ENCODE data around the gene KCNIP3. TPM values are rescaled to one million over a fixed set of nuclear protein-coding genes. Genes with fewer than 3 reads are reported as not detected.

The KCNIP3 gene
- total RNA-seq, 4 donors from 2014 or later, result 0.15 to 7.4 (median 2.3) TPM

DNA sequence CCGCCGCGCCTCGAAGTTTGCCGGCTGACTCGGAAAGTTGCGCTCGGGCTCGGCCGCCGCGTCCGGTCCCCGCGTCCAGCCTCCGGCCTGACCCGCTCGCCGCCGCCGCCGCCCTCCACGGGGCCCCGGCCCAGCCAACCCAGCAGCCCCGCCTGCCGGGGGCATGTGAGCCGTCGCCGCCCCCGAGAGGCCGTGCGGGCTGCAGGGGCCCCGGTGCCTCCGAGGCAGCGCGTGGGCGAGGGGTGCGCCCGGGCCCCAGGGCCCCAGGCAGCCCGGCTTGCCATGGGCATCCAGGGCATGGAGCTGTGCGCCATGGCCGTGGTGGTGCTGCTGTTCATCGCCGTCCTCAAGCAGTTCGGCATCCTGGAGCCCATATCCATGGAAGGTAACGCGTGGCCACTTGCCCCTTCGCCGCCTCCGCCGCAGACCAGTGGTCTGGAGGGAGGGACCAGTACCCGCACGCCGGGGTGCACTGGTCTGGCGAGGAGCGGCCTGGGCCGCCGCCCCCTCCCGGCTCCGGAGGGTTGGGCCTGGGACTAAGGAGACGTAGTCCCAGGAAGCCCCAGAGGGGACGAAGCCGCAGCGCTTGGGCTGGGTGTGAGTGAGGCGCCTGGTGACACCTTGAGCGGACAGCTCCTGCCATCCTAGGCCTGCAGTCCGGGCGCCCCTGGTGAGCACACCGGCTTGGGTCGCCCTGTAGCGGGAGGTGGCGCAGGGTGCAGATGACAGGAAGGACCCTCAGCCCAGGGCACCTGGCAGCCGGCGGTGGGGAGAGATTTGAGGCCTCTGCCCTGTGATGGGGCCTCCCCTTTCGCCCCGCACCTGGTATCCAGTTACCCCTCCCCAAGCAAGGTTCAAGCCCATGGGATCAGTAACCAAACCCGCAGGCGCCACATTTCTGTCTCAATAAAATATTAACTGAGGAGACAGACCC lies 49.9 kb downstream of the KCNIP3 start:
- H3K9me3 ChIP-seq, result no peaks in the 10 kb centered on the region
- TF ChIP-seq CTCF (IDR thresholded peaks at IDR 0.05) (no peak), POLR2A (IDR thresholded peaks at IDR 0.05) (no peak)
- intact Hi-C loops (cut with DNase I), result no loop called here
- H3K27me3 ChIP-seq, result peaks cover 0 to 69% (median 0%) of the 10 kb centered on the region in 4 donors
- peaks cover 13 to 36% (median 13%) of the 10 kb centered on the region in 3 donors for H3K4me1 ChIP-seq
- peak overlapping the region; percentile 17 to 78 (median 68) for H3K4me3 ChIP-seq
- DNase-seq, result no peak
- H3K27ac ChIP-seq, result peak overlapping the region in 3 of 4 donors; percentile 11 to 86 (median 74)
- WGBS, 2 donors, result 90 to 93% methylated on average over 2 to 4 of the region's 78 CpGs
- H3K36me3 ChIP-seq, result no peaks in the 10 kb centered on the region

- 44 to 73% methylated on average over 7 of the region's 22 CpGs for WGBS, 2 donors
- peaks cover 0 to 60% (median 0%) of the 10 kb centered on the region in 4 donors for H3K27me3 ChIP-seq
- TF ChIP-seq POLR2A (IDR thresholded peaks at IDR 0.05) (no peak), CTCF (IDR thresholded peaks at IDR 0.05) (no peak)
- no peak overlapping the region for H3K27ac ChIP-seq
- intact Hi-C loops (cut with DNase I), result no loop called here
- no peak for DNase-seq
- peaks cover 13 to 36% (median 13%) of the 10 kb centered on the region in 3 donors for H3K4me1 ChIP-seq
- no peaks in the 10 kb centered on the region for H3K36me3 ChIP-seq
- no peak overlapping the region for H3K4me3 ChIP-seq
- H3K9me3 ChIP-seq, result no peaks in the 10 kb centered on the region
Measured at GRCh38 chr2:95347681-95348608, 50.8 kb downstream of the KCNIP3 start.

- H3K36me3 ChIP-seq, result no peaks in the 10 kb centered on the region
- peaks cover 13 to 36% (median 13%) of the 10 kb centered on the region in 3 donors for H3K4me1 ChIP-seq
- DNase-seq, result no peak
- TF ChIP-seq POLR2A (IDR thresholded peaks at IDR 0.05) (no peak), CTCF (IDR thresholded peaks at IDR 0.05) (no peak)
- no peak overlapping the region for H3K27ac ChIP-seq
- H3K9me3 ChIP-seq, result no peaks in the 10 kb centered on the region
- intact Hi-C loops (cut with DNase I), result no loop called here
- peaks cover 0 to 51% (median 0%) of the 10 kb centered on the region in 4 donors for H3K27me3 ChIP-seq
- no peak overlapping the region for H3K4me3 ChIP-seq
- 57 to 58% methylated on average over 6 to 11 of the region's 12 CpGs for WGBS, 2 donors
Measured at GRCh38 chr2:95348609-95349567, 51.7 kb downstream of the KCNIP3 start.

DNA sequence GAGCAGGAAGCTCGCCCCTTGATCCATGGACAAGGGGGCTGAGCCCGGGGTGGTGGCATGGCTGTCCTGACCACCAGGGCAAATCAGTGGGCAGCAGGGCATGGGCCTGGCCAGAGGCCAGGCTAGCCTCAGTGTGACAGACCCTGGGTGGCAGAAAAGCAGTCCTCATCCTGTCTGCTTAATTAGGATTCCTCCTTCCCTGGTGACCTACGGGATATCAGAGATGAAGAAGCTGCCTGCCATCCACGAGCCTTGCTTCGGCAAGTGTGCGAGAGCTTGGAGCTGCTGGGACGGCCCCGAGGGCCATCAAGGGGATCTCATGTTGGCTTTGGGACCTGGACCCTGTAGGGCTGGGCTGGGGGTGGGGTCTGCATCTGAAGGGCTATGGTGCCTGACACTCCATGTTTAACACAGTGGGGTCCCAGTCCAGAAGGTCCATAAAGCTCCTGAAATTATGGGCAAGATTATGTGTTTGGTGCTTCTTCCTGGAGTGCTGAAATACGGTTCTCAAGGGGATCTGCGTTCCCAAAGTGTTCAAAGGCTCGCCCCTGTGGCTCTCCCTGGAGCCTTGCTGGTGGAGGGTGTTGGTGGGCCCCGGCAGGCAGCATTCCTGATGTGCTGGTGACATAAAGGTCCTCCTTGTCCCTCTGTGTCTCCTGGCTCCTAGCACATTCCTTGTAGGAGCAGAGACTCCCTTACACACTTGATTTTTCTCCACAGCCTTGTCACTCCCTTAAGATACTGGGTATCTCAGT lies 52.6 kb downstream of the KCNIP3 start:
- Histone ChIP-seq H3K27ac (no peak overlapping the region), H3K9me3 (no peaks in the 10 kb centered on the region), H3K4me3 (no peak overlapping the region), H3K4me1 (peaks cover 13 to 36% (median 13%) of the 10 kb centered on the region in 3 donors), H3K27me3 (peaks cover 0 to 42% (median 0%) of the 10 kb centered on the region in 4 donors), H3K36me3 (no peaks in the 10 kb centered on the region)
- DNase-seq, result no peak
- 87 to 89% methylated on average over 3 to 6 of the region's 12 CpGs for WGBS, 2 donors
- intact Hi-C loops (cut with DNase I), result no loop called here
- TF ChIP-seq POLR2A (IDR thresholded peaks at IDR 0.05) (no peak), CTCF (IDR thresholded peaks at IDR 0.05) (no peak)

Measured in esophagus squamous epithelium (tissue), 5 donors.